ENCODE results near the gene JMJD6.

Gene JMJD6

GRCh38 chr17:76753061-76753961, 26.9 kb upstream of the JMJD6 start (continued):
- TF ChIP-seq CREB5 (CRISPR knock-in tag; IDR thresholded peaks at IDR 0.05; ENCODE audit: low read depth) = no peak

DNA sequence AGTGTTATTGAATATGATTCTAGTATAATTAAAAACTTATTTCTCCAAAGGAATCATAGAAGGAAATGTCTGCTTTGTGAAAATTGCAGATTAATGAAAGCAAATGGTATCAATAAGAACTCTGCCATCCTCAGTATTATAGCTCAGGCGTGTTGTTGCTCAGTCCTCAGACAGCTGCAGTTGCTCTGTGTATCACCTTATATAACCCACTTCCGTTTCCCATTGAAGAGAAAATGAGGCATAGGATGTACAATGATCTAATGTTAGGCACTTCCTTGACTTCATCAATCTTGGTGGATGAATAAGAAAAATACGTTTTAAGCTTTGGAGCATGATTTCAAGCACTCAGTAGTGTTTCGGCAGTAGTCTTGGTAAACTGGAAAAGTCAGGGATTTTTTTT, 25.6 kb upstream of the JMJD6 start:
- ATAC-seq = no peak
- no peak for TF ChIP-seq TOX (CRISPR knock-in tag; IDR thresholded peaks at IDR 0.05; ENCODE audit: borderline replicate concordance)
- TF ChIP-seq ZFP30 (CRISPR knock-in tag; IDR thresholded peaks at IDR 0.05) = no peak
- no peak for TF ChIP-seq CSRNP3 (CRISPR knock-in tag; IDR thresholded peaks at IDR 0.05)

DNA sequence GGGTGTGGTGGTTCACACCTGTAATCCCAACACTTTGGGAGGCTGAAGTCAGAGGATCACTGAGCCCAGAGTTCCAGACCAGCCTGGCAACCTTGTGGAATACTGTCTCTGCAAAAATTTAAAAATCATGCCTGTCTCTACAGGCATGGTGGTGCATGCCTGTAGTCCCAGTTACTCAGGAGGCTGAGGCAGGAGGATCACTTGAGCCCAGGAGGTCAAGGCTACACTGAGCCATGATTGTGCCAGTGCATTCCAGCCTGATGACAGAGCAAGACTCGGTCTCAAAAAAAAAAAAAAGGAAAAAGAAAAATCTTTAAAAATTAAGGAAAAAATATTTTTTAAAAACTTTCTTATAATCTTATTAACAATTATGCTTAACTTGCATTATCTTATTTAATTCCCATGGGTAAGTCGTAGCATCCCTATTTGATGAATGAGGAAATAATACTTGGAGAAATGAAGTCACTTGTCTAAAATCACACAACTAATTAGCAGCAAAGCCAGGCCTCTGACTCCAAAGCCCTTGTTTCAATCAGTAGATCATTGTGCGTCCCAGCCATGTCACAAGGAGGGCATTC, 25.1 kb upstream of the JMJD6 start:
- TF ChIP-seq CREB5 (CRISPR knock-in tag; IDR thresholded peaks at IDR 0.05; ENCODE audit: low read depth) (no peak), ARNTL (CRISPR knock-in tag; IDR thresholded peaks at IDR 0.05; ENCODE audit: borderline replicate concordance, low read depth) (no peak), ZNF70 (CRISPR knock-in tag; IDR thresholded peaks at IDR 0.05) (no peak), CSRNP3 (CRISPR knock-in tag; IDR thresholded peaks at IDR 0.05) (no peak), GLIS3 (CRISPR knock-in tag; IDR thresholded peaks at IDR 0.05) (no peak), SNAI2 (CRISPR knock-in tag; IDR thresholded peaks at IDR 0.05) (no peak), RARB (CRISPR knock-in tag; IDR thresholded peaks at IDR 0.05) (no peak), ZNF565 (CRISPR knock-in tag; conservative IDR thresholded peaks at IDR 0.05; ENCODE audit: low read depth) (no peak), ESRRG (CRISPR knock-in tag; IDR thresholded peaks at IDR 0.05) (no peak), ZC3H10 (CRISPR knock-in tag; IDR thresholded peaks at IDR 0.05) (no peak), PPARA (CRISPR knock-in tag; IDR thresholded peaks at IDR 0.05; ENCODE audit: borderline replicate concordance) (no peak), ISL1 (CRISPR knock-in tag; IDR thresholded peaks at IDR 0.05) (no peak), ZNF8 (CRISPR knock-in tag; IDR thresholded peaks at IDR 0.05) (no peak), CSDC2 (CRISPR knock-in tag; IDR thresholded peaks at IDR 0.05) (no peak), ZFP30 (CRISPR knock-in tag; IDR thresholded peaks at IDR 0.05) (no peak), PATZ1 (CRISPR knock-in tag; IDR thresholded peaks at IDR 0.05; ENCODE audit: borderline replicate concordance) (no peak), ZFP3 (CRISPR knock-in tag; IDR thresholded peaks at IDR 0.05) (no peak)
- TF ChIP-seq, protein P1, sequence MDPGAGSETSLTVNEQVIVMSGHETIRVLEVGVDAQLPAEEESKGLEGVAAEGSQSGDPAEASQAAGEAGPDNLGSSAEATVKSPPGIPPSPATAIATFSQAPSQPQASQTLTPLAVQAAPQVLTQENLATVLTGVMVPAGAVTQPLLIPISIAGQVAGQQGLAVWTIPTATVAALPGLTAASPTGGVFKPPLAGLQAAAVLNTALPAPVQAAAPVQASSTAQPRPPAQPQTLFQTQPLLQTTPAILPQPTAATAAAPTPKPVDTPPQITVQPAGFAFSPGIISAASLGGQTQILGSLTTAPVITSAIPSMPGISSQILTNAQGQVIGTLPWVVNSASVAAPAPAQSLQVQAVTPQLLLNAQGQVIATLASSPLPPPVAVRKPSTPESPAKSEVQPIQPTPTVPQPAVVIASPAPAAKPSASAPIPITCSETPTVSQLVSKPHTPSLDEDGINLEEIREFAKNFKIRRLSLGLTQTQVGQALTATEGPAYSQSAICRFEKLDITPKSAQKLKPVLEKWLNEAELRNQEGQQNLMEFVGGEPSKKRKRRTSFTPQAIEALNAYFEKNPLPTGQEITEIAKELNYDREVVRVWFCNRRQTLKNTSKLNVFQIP (CRISPR knock-in tag; IDR thresholded peaks at IDR 0.05; ENCODE audit: borderline replicate concordance, low read depth) = no peak
- no peak for ATAC-seq

Data from SK-N-SH treated with all-trans-retinoic acid at 6 μM for 48 hours (cell line).